ENCODE measurements around the gene BEST2.

GRCh38 chr19:12786141-12786870, 34.7 kb downstream of the BEST2 start:
- TF ChIP-seq CTCF (IDR thresholded peaks at IDR 0.05) (no peak), POLR2A (IDR thresholded peaks at IDR 0.05) (no peak)
